B cell (primary cell): ENCODE results near the gene MICU1. TPM values are rescaled to one million over a fixed set of nuclear protein-coding genes. Genes with fewer than 3 reads are reported as not detected.
"Not testable (repeated sequence)": the region's sequence is repeated elsewhere in the genome, so short reads cannot be mapped to it uniquely, and the experiment has no call there.

ENCODE experiments used
- ATAC-seq: fragments of 200-7000 bp; cut with Tn5 transposase; one replicate; pipeline ENCODE4 v1.10.0; 2021; ENCODE audit warnings: low read depth, mild to moderate bottlenecking, moderate number of reproducible peaks, moderate library complexity
- CTCF ChIA-PET: fragments of 350-600 bp; sonication (Branson Sonifier 250); formaldehyde crosslinking; loops from one replicate; lab custom pipeline; 2021; ENCODE audit warnings: antibody characterized with exemption, inconsistent platforms; lab: Charles Lee
- POLR2A ChIA-PET: fragments of 350-600 bp; sonication (Branson Sonifier 250); formaldehyde crosslinking; loops from one replicate; lab custom pipeline; 2021; ENCODE audit warnings: antibody characterized with exemption; lab: Charles Lee
- DNase-seq: peaks from one replicate; pipeline ENCODE4 v3.0.0; 2013
- H2AFZ ChIP-seq: 2 replicates; pipeline ENCODE4 v1.6.1; 2012; ENCODE audit warnings: mild to moderate bottlenecking, low read depth, low read length; ENCODE audit not compliant: insufficient read depth, poor library complexity, severe bottlenecking
- H3K27ac ChIP-seq, 2 donors: 1 replicate in 1 of 2; 2 replicates in 1 of 2; pipeline ENCODE4 v1.5.1; 2012 to 2013; ENCODE audit warnings: low read length in 2 of 2, mild to moderate bottlenecking in 2 of 2, moderate library complexity in 1 of 2
- H3K27me3 ChIP-seq, 4 experiments: fragments of 200-600 bp in 1 of 4; sonication (generic) in 1 of 4; replicated peaks in 1 of 4; 1 replicate in 2 of 4; 2 replicates in 2 of 4; pipeline versions ENCODE4 v1.6.1 to v1.7.0; 2013 to 2016; ENCODE audit warnings: low read length in 3 of 4, mild to moderate bottlenecking in 2 of 4, mixed read lengths in 1 of 4, moderate library complexity in 1 of 4; ENCODE audit not compliant: insufficient read depth in 4 of 4, control insufficient read depth in 3 of 4; ENCODE audit errors: control extremely low read depth in 1 of 4
- H3K36me3 ChIP-seq, 2 experiments: replicated peaks in 1 of 2; 1 replicate in 1 of 2; 2 replicates in 1 of 2; pipeline versions ENCODE4 v1.6.1 to v1.7.1; 2013; ENCODE audit warnings: low read length in 1 of 2; ENCODE audit not compliant: insufficient read depth in 2 of 2, control insufficient read depth in 1 of 2; ENCODE audit errors: control extremely low read depth in 1 of 2, extremely low read depth in 1 of 2
- H3K4me1 ChIP-seq, 2 donors: fragments of 200-600 bp in 1 of 2; sonication (generic) in 1 of 2; 1 replicate in 1 of 2; 2 replicates in 1 of 2; pipeline versions ENCODE4 v1.5.1 to v1.6.1; 2013 to 2017; ENCODE audit warnings: low read length in 2 of 2; ENCODE audit not compliant: control insufficient read depth in 2 of 2, insufficient read depth in 2 of 2
- H3K4me2 ChIP-seq: replicated peaks from 2 replicates; pipeline ENCODE3; 2012; ENCODE audit warnings: mild to moderate bottlenecking, low read depth, low read length; ENCODE audit not compliant: poor library complexity, severe bottlenecking
- H3K4me3 ChIP-seq, 5 experiments: fragments of 200-600 bp in 1 of 5; sonication (generic) in 1 of 5; 1 replicate in 3 of 5; 2 replicates in 2 of 5; pipeline versions ENCODE4 v1.5.1 to v1.7.0; 2011 to 2016; ENCODE audit warnings: low read length in 4 of 5, mild to moderate bottlenecking in 4 of 5, low read depth in 2 of 5, control low read depth in 1 of 5, moderate library complexity in 1 of 5; ENCODE audit not compliant: insufficient read depth in 1 of 5; ENCODE audit errors: control extremely low read depth in 1 of 5, extremely low read depth in 1 of 5
- H3K79me2 ChIP-seq: fragments of 200-600 bp; sonication (generic); one replicate; pipeline ENCODE4 v1.6.0; 2016; ENCODE audit warnings: low read length; ENCODE audit not compliant: control insufficient read depth, insufficient read depth
- H3K9ac ChIP-seq: fragments of 200-600 bp; sonication (generic); 2 replicates; pipeline ENCODE4 v1.6.1; 2017; ENCODE audit warnings: mild to moderate bottlenecking, low read length, moderate library complexity
- H3K9me3 ChIP-seq, 3 donors: one replicate each; pipeline versions ENCODE4 v1.6.1 to v1.7.1; 2013; ENCODE audit warnings: low read length in 2 of 3; ENCODE audit not compliant: control insufficient read depth in 2 of 3, insufficient read depth in 1 of 3; ENCODE audit errors: control extremely low read depth in 1 of 3
- H4K20me1 ChIP-seq: 2 replicates; pipeline ENCODE4 v1.6.0; 2012; ENCODE audit warnings: mild to moderate bottlenecking, low read length; ENCODE audit not compliant: insufficient read depth, control insufficient read depth, poor library complexity, severe bottlenecking
- H3K27ac Mint-ChIP-seq: one replicate; pipeline ENCODE4 v1.8.0; 2021; ENCODE audit warnings: mixed read lengths
- H3K27me3 Mint-ChIP-seq: one replicate; pipeline ENCODE4 v1.8.0; 2021; ENCODE audit warnings: mixed read lengths
- H3K4me1 Mint-ChIP-seq: one replicate; pipeline ENCODE4 v1.8.0; 2021; ENCODE audit warnings: mixed read lengths
- H3K4me3 Mint-ChIP-seq: one replicate; pipeline ENCODE4 v1.8.0; 2021; ENCODE audit warnings: mixed read lengths
- H3K9me3 Mint-ChIP-seq: one replicate; pipeline ENCODE4 v1.8.0; 2022; ENCODE audit warnings: mixed read lengths; ENCODE audit not compliant: insufficient read depth
- EZH2 ChIP-seq: IDR thresholded peaks from 2 replicates; pipeline ENCODE4 v1.6.1; 2012; ENCODE audit warnings: borderline replicate concordance, low read depth, mild to moderate bottlenecking, moderate library complexity, low read length; ENCODE audit not compliant: insufficient read depth, poor library complexity, severe bottlenecking
- WGBS: methylation state at CpG from one replicate; pipeline ENCODE4 v1.1.5; 2013; ENCODE audit warnings: missing lambda C conversion rate; ENCODE audit not compliant: insufficient coverage; 5-methylcytosine and 5-hydroxymethylcytosine counted together
- intact Hi-C: fragments of 100-400 bp; cut with micrococcal nuclease; formaldehyde crosslinking; loops from one replicate; pipeline ENCODE4 v1.10.0; 2022
- polyA plus RNA-seq: library from polyadenylated mRNA; depleted of rRNA; stranded (reverse); fragments of >200 nt; gene quantifications from 2 replicates; pipeline ENCODE4 v1.2.3, GENCODE V29; 2012
- total RNA-seq, 2 donors: library from RNA; stranded (reverse); fragments of 120-200 nt in 1 of 2; gene quantifications; 1 replicate in 1 of 2; 2 replicates in 1 of 2; pipeline versions ENCODE4 v1.2.3 to v1.2.4, GENCODE V29; 2013 to 2022
- TF ChIP-seq, protein P1 (sequence below): fragments of 200-600 bp; IDR thresholded peaks from one replicate; pipeline ENCODE4 v1.8.0; 2022; ENCODE audit warnings: antibody characterized with exemption, mild to moderate bottlenecking

MICU1 gene
- total and polyA plus RNA-seq, 2 donors (not counting 1 experiment from before 2014, with no cell fraction given): 12.0 to 34.7 TPM

DNA sequence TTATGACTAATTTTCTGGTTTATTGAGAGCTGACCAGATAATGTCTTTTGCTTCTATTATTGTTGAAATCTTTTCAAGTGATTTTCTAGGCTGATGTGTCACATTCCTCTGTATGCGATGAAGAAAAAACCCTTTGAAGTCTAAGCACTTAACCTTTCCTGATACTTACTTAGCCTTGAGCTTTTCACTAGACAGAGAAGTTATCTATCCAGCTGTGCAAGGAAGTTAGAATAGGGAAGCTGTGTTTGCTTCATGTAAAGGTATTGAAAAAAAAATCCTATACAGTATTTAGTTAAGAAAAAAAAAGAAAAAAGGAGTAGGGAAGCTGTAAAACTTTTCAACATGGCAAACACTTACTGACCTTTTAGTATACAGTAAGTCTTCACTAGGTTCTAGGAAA is 153.6 kb downstream of the MICU1 start:
- H3K9me3 ChIP-seq: no peaks in the 10 kb centered on the region
- no peaks in the 10 kb centered on the region for H3K9me3 Mint-ChIP-seq
- H3K9ac ChIP-seq: no peak overlapping the region
- ChIA-PET CTCF (interaction anchor here (0.6 kb wide), 1 partner anchor 37 kb away, joined by 3 read pairs; no protein-coding TSS in a partner anchor), POLR2A (no interaction called here)
- DNase-seq: no peak
- no peaks in the 10 kb centered on the region for H3K79me2 ChIP-seq
- H3K27me3 ChIP-seq: no peaks in the 10 kb centered on the region
- H3K4me3 Mint-ChIP-seq: no peak overlapping the region
- no peaks in the 10 kb centered on the region for H3K4me1 Mint-ChIP-seq
- H3K27ac Mint-ChIP-seq: no peak overlapping the region
- H3K4me3 ChIP-seq: no peak overlapping the region
- no peaks in the 10 kb centered on the region for H3K4me1 ChIP-seq
- TF ChIP-seq, protein P1, sequence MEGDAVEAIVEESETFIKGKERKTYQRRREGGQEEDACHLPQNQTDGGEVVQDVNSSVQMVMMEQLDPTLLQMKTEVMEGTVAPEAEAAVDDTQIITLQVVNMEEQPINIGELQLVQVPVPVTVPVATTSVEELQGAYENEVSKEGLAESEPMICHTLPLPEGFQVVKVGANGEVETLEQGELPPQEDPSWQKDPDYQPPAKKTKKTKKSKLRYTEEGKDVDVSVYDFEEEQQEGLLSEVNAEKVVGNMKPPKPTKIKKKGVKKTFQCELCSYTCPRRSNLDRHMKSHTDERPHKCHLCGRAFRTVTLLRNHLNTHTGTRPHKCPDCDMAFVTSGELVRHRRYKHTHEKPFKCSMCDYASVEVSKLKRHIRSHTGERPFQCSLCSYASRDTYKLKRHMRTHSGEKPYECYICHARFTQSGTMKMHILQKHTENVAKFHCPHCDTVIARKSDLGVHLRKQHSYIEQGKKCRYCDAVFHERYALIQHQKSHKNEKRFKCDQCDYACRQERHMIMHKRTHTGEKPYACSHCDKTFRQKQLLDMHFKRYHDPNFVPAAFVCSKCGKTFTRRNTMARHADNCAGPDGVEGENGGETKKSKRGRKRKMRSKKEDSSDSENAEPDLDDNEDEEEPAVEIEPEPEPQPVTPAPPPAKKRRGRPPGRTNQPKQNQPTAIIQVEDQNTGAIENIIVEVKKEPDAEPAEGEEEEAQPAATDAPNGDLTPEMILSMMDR: no peak
- no peak for TF ChIP-seq EZH2
- no peaks in the 10 kb centered on the region for H4K20me1 ChIP-seq
- no peak for ATAC-seq
- WGBS: no CpG with 5 or more reads among the region's 1 CpG
- H3K36me3 ChIP-seq: peaks cover 2 to 34% of the 10 kb centered on the region in 2 experiments
- H3K27ac ChIP-seq: no peak overlapping the region
- no peak overlapping the region for H2AFZ ChIP-seq
- intact Hi-C loops: no loop called here
- H3K4me2 ChIP-seq: no peak overlapping the region
- H3K27me3 Mint-ChIP-seq: no peaks in the 10 kb centered on the region

DNA sequence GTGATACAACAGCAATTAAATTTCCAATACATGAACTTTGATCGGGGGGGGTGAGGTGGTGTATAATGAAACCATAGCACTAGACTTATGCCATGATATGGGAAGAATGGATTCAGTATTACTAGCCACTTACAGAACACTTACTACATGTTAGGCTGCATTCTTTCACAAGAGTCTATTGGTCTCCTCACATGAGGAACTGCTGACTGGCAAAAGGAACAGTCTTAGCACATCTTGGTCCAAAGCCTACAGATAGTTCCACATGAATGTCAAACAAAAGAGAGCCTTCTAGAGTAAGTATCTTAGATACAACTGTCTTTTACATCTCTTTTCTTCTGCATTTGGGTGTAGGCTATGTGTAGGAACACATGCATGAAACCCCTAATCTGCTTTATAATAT is 155.2 kb downstream of the MICU1 start:
- ChIA-PET CTCF (no interaction called here), POLR2A (no interaction called here)
- Histone ChIP-seq H3K79me2 (no peaks in the 10 kb centered on the region), H2AFZ (no peak overlapping the region), H3K27me3 (no peaks in the 10 kb centered on the region), H3K9ac (no peak overlapping the region), H3K9me3 (no peaks in the 10 kb centered on the region), H3K4me1 (no peaks in the 10 kb centered on the region), H3K4me3 (no peak overlapping the region), H3K4me2 (no peak overlapping the region), H3K36me3 (peaks cover 2 to 28% of the 10 kb centered on the region in 2 experiments), H4K20me1 (no peaks in the 10 kb centered on the region), H3K27ac (no peak overlapping the region)
- H3K27ac Mint-ChIP-seq: no peak overlapping the region
- no peak for DNase-seq
- no peaks in the 10 kb centered on the region for H3K4me1 Mint-ChIP-seq
- intact Hi-C loops: no loop called here
- no peaks in the 10 kb centered on the region for H3K9me3 Mint-ChIP-seq
- WGBS: no CpG with 5 or more reads among the region's 1 CpG
- TF ChIP-seq EZH2: no peak
- TF ChIP-seq, protein P1: no peak
- ATAC-seq: no peak
- no peaks in the 10 kb centered on the region for H3K27me3 Mint-ChIP-seq
- no peak overlapping the region for H3K4me3 Mint-ChIP-seq

DNA sequence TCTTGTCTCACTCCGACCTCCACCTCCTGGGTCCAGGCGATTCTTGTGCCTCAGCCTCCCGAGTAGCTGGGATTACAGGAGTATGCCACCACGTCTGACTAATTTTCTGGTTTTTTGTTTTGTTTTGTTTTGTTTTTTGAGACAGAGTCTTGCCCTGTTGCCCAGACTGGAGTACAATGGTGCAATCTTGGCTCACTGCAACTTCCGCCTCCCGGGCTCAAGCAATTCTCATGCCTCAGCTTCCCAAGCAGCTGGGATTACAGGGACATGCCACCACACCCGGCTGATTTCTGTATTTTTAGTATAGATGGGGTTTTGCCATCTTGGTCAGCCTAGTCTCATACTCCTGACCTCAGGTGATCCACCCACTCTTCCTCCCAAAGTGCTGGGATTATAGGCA is 158.8 kb downstream of the MICU1 start:
- H3K27me3 Mint-ChIP-seq, POLR2A ChIA-PET, H3K4me2 ChIP-seq, H3K9ac ChIP-seq, H4K20me1 ChIP-seq, DNase-seq, H3K36me3 ChIP-seq, H3K9me3 ChIP-seq, H3K4me1 Mint-ChIP-seq, H3K4me3 Mint-ChIP-seq, H3K4me3 ChIP-seq, intact Hi-C loops, CTCF ChIA-PET, ATAC-seq, H3K79me2 ChIP-seq, H3K9me3 Mint-ChIP-seq, H3K27ac ChIP-seq, H3K27me3 ChIP-seq, H3K27ac Mint-ChIP-seq, H2AFZ ChIP-seq, H3K4me1 ChIP-seq: not testable (repeated sequence)
- WGBS: 100% methylated on average over 6 of the region's 7 CpGs
